T-helper 22 cell (primary cell): Measurements from ENCODE around the gene MSI2.

Experiments
- DNase-seq: peaks from one replicate; pipeline ENCODE4 v3.0.0-alpha.2; 2020; ENCODE audit warnings: low read depth

Gene MSI2

DNA sequence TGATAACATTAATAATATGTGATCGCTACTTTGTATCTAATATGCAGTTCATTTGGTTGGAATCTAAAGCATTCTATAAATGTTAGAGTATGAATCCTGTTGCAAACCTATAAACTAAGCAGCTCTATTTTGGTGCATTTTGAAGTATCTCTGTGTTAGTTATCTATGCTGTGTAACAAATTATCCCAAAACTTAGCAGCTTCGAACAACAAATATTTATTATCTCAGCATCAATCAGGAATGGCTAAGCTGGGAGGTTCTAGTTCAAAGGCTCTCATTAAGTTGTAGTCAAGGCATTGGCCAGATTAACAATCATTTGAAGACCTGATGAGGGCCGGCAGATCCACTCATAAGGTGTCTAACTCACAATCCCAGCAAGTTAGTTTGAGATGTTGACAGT, 10.1 kb upstream of the MSI2 start:
- DNase-seq = no peak

- no peak for DNase-seq
Measured at GRCh38 chr17:57247261-57247660, 9.1 kb upstream of the MSI2 start.

DNA sequence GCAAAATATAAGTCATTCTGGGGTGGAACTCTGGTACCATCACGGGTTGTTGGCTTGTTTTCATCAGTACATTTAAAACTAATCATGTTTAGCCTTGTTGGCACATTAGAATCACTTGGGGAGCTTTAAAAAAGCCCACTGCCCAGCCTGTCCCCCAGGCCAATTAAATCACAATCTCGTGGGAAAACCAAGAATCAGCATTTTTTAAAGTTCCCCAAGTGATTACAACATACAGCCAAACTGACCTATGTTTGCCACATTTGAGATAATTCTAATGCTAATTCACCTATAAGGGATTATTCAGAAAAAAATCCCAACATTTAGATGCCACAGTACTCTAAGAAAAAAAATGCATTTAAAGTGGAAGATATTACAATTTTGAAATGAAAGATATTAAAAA, 8.4 kb upstream of the MSI2 start:
- no peak for DNase-seq

GRCh38 chr17:57249520-57249919, 6.8 kb upstream of the MSI2 start:
- no peak for DNase-seq

GRCh38 chr17:57251211-57251787, 5.0 kb upstream of the MSI2 start:
- no peak for DNase-seq

DNA sequence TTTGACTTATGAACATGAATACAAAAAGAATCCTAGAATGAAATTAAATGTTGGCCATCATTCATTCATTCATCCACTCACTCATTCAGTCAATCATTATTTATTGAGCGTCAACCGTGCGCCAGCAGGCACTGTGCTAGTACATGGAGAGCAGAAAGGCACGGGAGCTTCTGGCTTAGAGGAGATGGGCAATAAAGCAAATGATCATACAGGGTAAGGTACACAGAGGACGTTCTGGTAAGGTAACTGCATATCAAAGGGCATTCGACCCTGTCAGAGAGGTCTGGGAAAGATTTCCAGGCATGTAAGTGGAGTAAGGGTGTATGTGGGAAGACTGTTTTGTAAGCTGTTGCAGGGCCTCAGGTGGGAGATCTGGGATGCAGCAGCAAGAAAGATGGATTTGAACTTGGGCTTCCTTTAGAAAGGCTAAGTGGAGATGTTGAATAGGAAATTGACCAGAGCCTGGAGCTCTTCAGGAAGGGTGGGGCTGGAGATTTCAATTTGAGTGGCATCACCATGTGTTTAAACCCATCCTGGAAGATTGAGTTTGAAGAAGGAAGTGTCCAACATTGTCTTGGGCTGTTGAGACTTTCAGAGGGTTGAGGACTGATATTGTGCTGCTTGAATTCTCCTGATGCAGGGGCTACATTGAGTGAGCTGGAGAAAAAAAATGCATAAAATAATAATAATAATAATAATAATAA, 2.8 kb upstream of the MSI2 start:
- no peak for DNase-seq

DNA sequence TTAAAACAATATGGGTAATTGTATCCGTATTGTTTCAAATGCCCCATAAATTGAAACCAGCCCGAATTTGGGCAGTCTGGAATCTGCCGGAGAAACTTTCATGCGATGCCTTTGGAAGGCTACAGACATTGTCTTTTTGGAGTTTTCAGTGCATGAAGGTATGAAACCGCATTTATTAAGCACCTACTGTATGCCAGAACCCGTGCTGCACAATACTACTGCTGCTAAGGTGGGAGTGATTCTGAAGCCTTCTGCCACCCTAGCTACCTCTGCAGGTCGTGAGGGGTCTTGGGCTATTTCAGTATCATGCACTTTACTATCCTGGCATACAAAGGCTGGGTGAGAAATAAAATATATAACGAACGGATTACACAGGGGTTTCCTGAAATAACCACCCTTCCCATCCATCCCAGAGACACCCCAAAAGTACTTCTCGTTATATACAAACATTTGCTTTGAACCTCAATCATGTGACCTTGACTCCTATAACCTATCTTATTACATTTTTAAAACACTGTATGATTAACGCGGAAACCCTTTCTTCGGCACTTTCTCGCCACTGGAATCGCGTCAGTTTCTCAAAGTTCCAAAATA, 1.0 kb upstream of the MSI2 start:
- DNase-seq = no peak

DNA sequence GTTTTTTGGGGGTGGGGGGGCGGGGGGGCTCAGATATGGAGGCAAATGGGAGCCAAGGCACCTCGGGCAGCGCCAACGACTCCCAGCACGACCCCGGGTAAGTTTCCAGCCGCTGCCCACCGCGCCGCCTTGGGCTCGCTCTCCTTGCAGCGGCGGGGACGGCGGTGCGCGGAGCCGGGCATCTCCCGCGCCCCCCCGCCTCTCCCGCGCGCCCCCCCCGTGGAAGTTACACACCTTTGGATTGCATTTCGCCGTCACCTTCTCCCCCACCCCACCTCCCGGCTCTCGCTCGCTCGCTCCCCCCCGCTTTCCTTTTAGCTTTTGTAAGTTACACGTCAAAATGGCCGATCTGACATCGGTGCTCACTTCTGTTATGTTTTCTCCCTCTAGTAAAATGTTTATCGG, 387 bp downstream of the MSI2 start:
- DNase-seq = peak; percentile 42

DNA sequence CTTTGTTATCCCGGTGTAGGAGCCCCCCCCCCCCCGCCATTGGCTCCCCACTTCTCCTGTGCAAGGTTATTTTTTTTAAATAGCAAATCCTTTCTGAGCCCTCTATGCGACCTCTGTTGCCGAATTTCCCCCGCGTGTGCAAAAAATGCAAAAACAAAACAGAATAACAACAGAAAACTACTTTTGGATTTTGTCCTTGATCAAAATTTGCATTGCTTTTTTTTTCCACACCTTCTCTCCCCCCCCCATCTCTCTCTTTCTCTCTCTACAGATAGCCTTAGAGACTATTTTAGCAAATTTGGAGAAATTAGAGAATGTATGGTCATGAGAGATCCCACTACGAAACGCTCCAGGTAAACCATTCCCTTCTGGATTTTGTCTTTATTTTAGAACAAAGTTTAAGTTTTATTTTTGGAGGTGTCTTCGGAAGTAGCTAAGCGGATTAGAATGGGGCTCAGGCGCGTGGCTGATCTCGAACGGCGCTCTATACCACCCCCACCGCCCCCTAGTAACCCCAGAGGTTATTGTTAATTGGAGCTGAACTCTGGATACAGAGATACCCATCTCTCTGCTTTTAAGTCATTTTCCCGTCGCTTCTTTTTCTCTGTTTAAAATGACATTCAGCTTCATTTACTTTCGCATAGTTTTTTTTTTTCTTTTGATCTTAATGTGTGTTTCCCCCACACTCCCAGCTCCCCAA, 1.0 kb downstream of the MSI2 start:
- DNase-seq = no peak

DNA sequence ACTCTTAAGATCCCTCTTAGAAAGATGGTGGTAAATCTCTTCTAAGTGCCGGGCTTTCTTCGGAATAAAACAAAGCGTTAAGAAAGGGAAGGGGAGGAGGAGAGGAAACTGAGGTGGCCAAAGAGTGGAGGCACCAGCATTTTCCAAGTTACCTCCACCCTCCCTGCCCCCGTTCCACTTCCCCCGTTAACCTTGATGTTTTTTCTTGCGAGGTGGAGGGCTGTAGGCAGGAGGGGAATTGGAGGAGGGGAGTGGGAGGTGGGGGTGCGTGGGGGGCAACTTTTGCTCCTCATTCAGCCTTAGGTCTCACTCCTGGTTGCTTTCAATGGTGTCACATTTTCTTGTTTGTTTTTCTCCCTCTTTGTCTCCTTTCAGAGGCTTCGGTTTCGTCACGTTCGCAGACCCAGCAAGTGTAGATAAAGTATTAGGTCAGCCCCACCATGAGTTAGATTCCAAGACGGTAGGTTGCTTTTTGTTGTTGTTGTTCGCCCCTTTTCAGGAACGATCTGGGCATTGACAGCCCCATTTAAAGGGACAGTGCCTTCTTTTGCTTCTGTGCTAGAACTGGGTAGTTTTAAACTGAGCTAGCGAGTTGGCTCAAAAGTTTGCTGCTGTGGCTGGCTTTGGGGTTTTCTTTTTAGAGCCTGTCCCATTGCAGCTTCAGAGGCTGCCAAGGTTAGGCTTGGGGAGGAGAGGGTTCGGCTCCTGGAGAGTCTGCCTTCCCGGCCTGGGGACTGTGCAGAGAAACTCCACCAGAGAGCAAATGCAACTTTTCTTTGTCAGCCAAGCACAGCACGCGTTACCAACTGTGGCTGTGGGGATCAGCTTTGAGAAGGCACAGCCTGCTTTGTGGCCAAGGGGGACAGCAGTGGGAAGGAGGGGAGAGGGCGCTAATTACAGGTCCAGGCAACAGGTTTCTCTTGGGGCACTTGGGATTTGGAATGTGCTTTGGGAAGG, 1.9 kb downstream of the MSI2 start:
- DNase-seq = no peak

DNA sequence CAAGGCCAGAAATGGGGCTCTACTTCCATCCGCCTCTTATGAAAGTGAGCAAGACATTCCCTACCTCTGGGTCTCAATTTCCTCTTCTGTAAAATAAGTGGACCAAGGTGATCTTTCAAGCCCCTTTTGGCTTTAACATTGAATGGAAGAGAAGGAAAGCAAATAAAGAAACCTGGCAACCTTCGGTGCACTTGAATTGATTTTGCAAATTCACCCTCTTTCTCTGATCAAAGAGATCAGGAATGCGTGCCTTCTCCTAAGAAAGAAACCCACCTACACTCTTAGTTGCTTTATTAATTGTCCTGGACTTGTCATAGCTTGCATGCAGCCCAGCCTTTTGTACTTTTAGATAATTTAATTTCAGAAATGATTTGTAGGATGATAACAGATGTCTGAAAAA, 3.0 kb downstream of the MSI2 start:
- no peak for DNase-seq

DNA sequence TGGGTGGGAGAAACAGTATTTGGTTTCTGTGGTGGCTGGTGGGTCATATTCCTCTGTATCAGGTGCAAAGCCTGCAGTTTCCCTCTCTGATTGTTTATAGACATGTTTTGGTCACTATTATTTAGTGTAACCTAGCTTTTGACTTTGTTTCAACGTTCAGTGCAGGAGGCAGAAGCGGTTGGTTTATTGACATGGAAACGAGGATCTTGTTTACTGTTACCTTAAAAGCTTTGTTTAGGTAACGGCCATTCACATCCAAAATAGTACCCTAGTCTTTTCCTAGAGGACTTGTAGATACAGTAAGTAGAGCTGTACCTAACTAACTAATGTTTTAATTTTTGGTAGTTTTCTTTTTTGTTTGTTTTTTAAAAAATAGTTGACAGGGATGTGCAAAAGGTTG, 3.5 kb downstream of the MSI2 start:
- DNase-seq = no peak

DNA sequence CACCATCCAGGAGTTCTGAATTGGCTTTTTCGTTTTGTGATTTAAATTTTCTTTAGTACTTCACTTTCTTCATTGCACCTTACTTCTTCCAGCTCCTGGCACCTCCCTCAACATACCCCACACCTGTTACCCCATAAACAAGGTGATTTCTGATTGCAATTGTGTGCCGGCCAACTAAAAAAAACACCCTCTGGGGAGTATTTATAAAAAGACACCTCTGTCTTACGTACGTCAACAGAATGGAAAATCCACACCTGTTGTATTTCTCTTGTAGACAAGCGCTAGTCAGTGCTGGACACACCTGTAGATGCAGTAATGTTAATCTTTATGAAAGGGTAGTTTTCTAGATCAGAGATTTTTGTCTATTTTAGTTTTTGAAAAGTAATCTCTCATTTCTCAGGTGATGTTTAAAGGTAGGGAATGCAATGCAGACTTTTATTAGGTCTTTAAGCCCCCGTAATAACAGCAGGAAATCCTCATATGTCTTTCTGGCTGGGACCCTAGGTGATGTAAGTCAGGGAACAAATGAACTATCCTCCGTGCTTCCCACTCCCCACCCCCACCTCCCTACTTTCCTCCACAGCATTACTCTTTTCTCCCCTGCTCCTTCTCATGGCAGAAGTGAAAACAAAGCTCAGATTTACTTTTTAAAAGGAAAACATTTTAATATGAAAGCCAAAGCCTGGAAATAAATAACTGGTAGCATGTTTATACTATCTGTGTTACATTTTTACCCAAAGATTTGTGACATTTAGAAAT, 4.2 kb downstream of the MSI2 start:
- no peak for DNase-seq

- no peak for DNase-seq
Measured at GRCh38 chr17:57261084-57261461, 4.8 kb downstream of the MSI2 start.

GRCh38 chr17:57262557-57262956, 6.2 kb downstream of the MSI2 start:
- no peak for DNase-seq

DNA sequence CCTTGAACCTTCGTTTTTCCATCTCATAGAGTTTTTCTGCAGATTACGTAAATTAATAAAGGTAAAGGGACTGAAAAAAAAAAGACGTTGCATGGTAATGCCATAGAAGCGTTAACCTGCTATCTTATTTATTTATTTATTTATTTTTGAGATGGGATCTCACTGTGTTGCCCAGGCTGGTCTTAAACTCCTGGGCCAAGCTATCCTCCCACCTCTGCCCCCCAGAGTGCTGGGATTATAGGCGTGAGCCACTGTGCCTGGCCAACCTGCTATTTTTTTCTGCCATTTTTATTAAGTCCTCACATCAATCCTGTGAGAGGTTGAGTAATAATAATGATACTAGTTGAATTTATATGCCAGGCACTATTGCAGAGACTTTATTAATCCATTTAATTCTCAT, 7.9 kb downstream of the MSI2 start:
- no peak for DNase-seq

GRCh38 chr17:57264776-57265175, 8.5 kb downstream of the MSI2 start:
- no peak for DNase-seq

GRCh38 chr17:57266902-57267311, 10.6 kb downstream of the MSI2 start:
- DNase-seq = no peak

GRCh38 chr17:57268181-57268580, 11.9 kb downstream of the MSI2 start:
- DNase-seq = no peak

- DNase-seq = no peak
Measured at GRCh38 chr17:57269052-57269451, 12.7 kb downstream of the MSI2 start.

DNA sequence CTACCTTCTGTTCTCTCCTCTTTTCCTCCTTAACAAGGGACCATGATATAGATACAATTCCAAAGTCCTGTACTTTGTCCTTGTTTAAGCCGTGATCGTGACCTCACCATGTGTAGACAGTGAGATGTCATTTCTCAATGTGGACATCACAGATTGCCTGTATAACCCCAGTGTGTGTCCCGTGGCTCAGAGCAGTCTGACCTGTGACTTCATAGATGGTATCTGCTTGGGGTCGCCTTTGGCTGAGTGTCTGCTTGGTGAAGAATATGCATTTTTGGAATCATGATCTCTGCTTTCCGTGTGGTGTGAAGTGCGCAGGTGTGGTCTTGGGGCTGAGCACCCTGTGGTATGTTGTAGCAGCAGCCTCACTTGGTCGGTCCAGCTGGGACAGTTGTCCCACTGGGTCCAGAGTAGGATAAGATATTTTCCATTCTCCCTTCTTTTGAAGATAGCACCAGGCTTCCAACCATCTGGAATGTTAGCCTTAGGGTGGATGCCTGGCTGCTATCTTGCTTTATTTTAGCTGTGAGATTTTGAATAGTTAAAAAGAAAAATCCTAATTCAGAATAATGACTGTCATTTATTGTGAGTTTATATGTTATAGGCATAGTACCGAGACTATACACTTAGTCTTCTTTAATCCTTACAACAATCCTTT, 13.4 kb downstream of the MSI2 start:
- no peak for DNase-seq
